Measurements from ENCODE around the gene SERPINB8. TPM values are rescaled to one million over a fixed set of nuclear protein-coding genes. Genes with fewer than 3 reads are reported as not detected.

The SERPINB8 gene
- total and polyA plus RNA-seq, 2 donors (not counting 1 experiment from before 2014, with no cell fraction given), result 9.7 to 21.0 TPM

- no peaks in the 10 kb centered on the region for H3K4me1 ChIP-seq (ENCODE audit: control insufficient read depth, extremely low read depth, insufficient read depth, low read length)
- H3K4me2 ChIP-seq (ENCODE audit: extremely low read depth, insufficient read depth, low read length), result no peak overlapping the region
- H3K36me3 ChIP-seq (ENCODE audit: control insufficient read depth, insufficient read depth, low read length), result no peaks in the 10 kb centered on the region
- no peak for TF ChIP-seq EZH2 (IDR thresholded peaks at IDR 0.05; ENCODE audit: low read length, missing control alignments)
- TF ChIP-seq, protein P1, sequence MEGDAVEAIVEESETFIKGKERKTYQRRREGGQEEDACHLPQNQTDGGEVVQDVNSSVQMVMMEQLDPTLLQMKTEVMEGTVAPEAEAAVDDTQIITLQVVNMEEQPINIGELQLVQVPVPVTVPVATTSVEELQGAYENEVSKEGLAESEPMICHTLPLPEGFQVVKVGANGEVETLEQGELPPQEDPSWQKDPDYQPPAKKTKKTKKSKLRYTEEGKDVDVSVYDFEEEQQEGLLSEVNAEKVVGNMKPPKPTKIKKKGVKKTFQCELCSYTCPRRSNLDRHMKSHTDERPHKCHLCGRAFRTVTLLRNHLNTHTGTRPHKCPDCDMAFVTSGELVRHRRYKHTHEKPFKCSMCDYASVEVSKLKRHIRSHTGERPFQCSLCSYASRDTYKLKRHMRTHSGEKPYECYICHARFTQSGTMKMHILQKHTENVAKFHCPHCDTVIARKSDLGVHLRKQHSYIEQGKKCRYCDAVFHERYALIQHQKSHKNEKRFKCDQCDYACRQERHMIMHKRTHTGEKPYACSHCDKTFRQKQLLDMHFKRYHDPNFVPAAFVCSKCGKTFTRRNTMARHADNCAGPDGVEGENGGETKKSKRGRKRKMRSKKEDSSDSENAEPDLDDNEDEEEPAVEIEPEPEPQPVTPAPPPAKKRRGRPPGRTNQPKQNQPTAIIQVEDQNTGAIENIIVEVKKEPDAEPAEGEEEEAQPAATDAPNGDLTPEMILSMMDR (conservative IDR thresholded peaks at IDR 0.05 in 1 of 2, IDR thresholded peaks at IDR 0.05 in 1 of 2; ENCODE audit: low read depth in 1 of 2, low read length in 2 of 2), result no peak
- no peak overlapping the region for H2AFZ ChIP-seq (ENCODE audit: low read length)
- H3K9me3 ChIP-seq (ENCODE audit: control insufficient read depth, insufficient read depth, low read depth, low read length), result no peaks in the 10 kb centered on the region
- no peak overlapping the region for H3K27ac ChIP-seq (ENCODE audit: insufficient read depth, low read length)
- H3K9ac ChIP-seq (ENCODE audit: insufficient read depth, low read length), result no peak overlapping the region
- H3K79me2 ChIP-seq (ENCODE audit: control insufficient read depth, insufficient read depth, low read length), result no peaks in the 10 kb centered on the region
- DNase-seq (ENCODE audit: low read depth in 2 of 2), result no peak
- H4K20me1 ChIP-seq (ENCODE audit: control insufficient read depth, extremely low read depth, insufficient read depth, low read length), result no peaks in the 10 kb centered on the region
- H3K27me3 ChIP-seq (ENCODE audit: control insufficient read depth, insufficient read depth, low read length), result no peaks in the 10 kb centered on the region
- H3K4me3 ChIP-seq (replicated peaks in 1 of 4; ENCODE audit: control extremely low read depth in 1 of 4, insufficient read depth in 1 of 4, low read depth in 3 of 4, low read length in 4 of 4), result no peak overlapping the region
Observed at GRCh38 chr18:64029096-64029495, 59.2 kb downstream of the SERPINB8 start.

DNA sequence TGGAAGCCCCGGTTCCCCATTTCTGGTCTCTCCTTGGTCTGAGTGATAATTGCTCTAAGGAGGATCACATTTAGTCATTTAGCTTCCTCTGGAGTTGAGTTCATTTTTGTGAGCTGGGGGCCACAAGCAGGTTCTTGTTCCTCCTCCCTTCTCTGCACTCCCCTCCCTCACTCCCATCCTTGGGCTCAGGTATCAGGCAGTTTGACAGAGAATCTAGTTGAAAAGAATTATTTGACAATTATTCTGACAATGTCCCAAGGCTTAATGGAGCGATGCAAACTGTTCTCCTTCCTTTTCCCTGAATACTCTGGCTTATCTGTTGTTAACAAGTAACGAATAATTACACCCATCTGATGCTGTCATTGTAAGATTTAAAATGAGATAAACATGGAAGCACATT is 61.5 kb downstream of the SERPINB8 start:
- no peaks in the 10 kb centered on the region for H3K4me1 ChIP-seq (ENCODE audit: control insufficient read depth, extremely low read depth, insufficient read depth, low read length)

GRCh38 chr18:64032312-64032711 is 62.4 kb downstream of the SERPINB8 start:
- Histone ChIP-seq H3K36me3 (ENCODE audit: control insufficient read depth, insufficient read depth, low read length) (no peaks in the 10 kb centered on the region), H3K27me3 (ENCODE audit: control insufficient read depth, insufficient read depth, low read length) (no peaks in the 10 kb centered on the region), H3K27ac (ENCODE audit: insufficient read depth, low read length) (no peak overlapping the region), H3K79me2 (ENCODE audit: control insufficient read depth, insufficient read depth, low read length) (no peaks in the 10 kb centered on the region), H2AFZ (ENCODE audit: low read length) (no peak overlapping the region), H3K9ac (ENCODE audit: insufficient read depth, low read length) (no peak overlapping the region), H3K4me1 (ENCODE audit: control insufficient read depth, extremely low read depth, insufficient read depth, low read length) (no peaks in the 10 kb centered on the region), H4K20me1 (ENCODE audit: control insufficient read depth, extremely low read depth, insufficient read depth, low read length) (no peaks in the 10 kb centered on the region), H3K4me2 (ENCODE audit: extremely low read depth, insufficient read depth, low read length) (no peak overlapping the region), H3K4me3 (replicated peaks in 1 of 4; ENCODE audit: control extremely low read depth in 1 of 4, insufficient read depth in 1 of 4, low read depth in 3 of 4, low read length in 4 of 4) (no peak overlapping the region), H3K9me3 (ENCODE audit: control insufficient read depth, insufficient read depth, low read depth, low read length) (no peaks in the 10 kb centered on the region)
- TF ChIP-seq, protein P1 (conservative IDR thresholded peaks at IDR 0.05 in 1 of 2, IDR thresholded peaks at IDR 0.05 in 1 of 2; ENCODE audit: low read depth in 1 of 2, low read length in 2 of 2), result no peak
- TF ChIP-seq EZH2 (IDR thresholded peaks at IDR 0.05; ENCODE audit: low read length, missing control alignments), result no peak
- no peak for DNase-seq (ENCODE audit: low read depth in 2 of 2)

More for the DNA sequence above, 61.5 kb downstream of the SERPINB8 start:
- H3K79me2 ChIP-seq (ENCODE audit: control insufficient read depth, insufficient read depth, low read length), result no peaks in the 10 kb centered on the region
- H2AFZ ChIP-seq (ENCODE audit: low read length), result no peak overlapping the region
- no peak overlapping the region for H3K27ac ChIP-seq (ENCODE audit: insufficient read depth, low read length)
- DNase-seq (ENCODE audit: low read depth in 2 of 2), result no peak
- no peak for TF ChIP-seq EZH2 (IDR thresholded peaks at IDR 0.05; ENCODE audit: low read length, missing control alignments)
- TF ChIP-seq, protein P1 (conservative IDR thresholded peaks at IDR 0.05 in 1 of 2, IDR thresholded peaks at IDR 0.05 in 1 of 2; ENCODE audit: low read depth in 1 of 2, low read length in 2 of 2), result no peak
- no peaks in the 10 kb centered on the region for H4K20me1 ChIP-seq (ENCODE audit: control insufficient read depth, extremely low read depth, insufficient read depth, low read length)
- no peaks in the 10 kb centered on the region for H3K9me3 ChIP-seq (ENCODE audit: control insufficient read depth, insufficient read depth, low read depth, low read length)
- H3K4me3 ChIP-seq (replicated peaks in 1 of 4; ENCODE audit: control extremely low read depth in 1 of 4, insufficient read depth in 1 of 4, low read depth in 3 of 4, low read length in 4 of 4), result no peak overlapping the region
- no peaks in the 10 kb centered on the region for H3K36me3 ChIP-seq (ENCODE audit: control insufficient read depth, insufficient read depth, low read length)
- H3K27me3 ChIP-seq (ENCODE audit: control insufficient read depth, insufficient read depth, low read length), result no peaks in the 10 kb centered on the region
- H3K9ac ChIP-seq (ENCODE audit: insufficient read depth, low read length), result no peak overlapping the region
- no peak overlapping the region for H3K4me2 ChIP-seq (ENCODE audit: extremely low read depth, insufficient read depth, low read length)
